Colonic mucosa (tissue), 4 donors: ENCODE measurements around the gene TBC1D2. TPM values are rescaled to one million over a fixed set of nuclear protein-coding genes. Genes with fewer than 3 reads are reported as not detected.

Experiments
- DNase-seq: peaks from one replicate; pipeline ENCODE4 v3.0.0-alpha.2; 2020
- H3K27ac ChIP-seq: fragments of 200-600 bp; one replicate; pipeline ENCODE4 v1.8.0; 2021
- H3K27me3 ChIP-seq: fragments of 200-600 bp; one replicate; pipeline ENCODE4 v1.8.0; 2021
- H3K36me3 ChIP-seq: fragments of 200-600 bp; one replicate; pipeline ENCODE4 v1.8.0; 2021
- H3K4me1 ChIP-seq: fragments of 200-600 bp; one replicate; pipeline ENCODE4 v1.8.0; 2021; ENCODE audit warnings: mild to moderate bottlenecking
- H3K4me3 ChIP-seq: fragments of 200-600 bp; one replicate; pipeline ENCODE4 v1.8.0; 2021
- H3K9ac ChIP-seq, 2 donors: one replicate each; pipeline ENCODE4 v1.7.0; 2013; ENCODE audit warnings: control low read depth in 2 of 2, low read depth in 2 of 2, low read length in 2 of 2
- H3K9me3 ChIP-seq: fragments of 200-600 bp; one replicate; pipeline ENCODE4 v1.8.0; 2021
- intact Hi-C: fragments of 100-400 bp; cut with DNase I; formaldehyde crosslinking; loops from one replicate; pipeline ENCODE4 v1.14.1; 2022
- total RNA-seq, 2 donors: library from RNA; stranded (reverse); fragmentation: NEBNext Ultra II Directional in 1 of 2; extraction: Animal tissue kit (Norgen Biotek cat#: 25700) in 1 of 2; gene quantifications; one replicate each; pipeline ENCODE4 v1.2.1, GENCODE V29; 2021
- TF ChIP-seq, protein P1 (sequence below): fragments of 200-600 bp; IDR thresholded peaks from one replicate; pipeline ENCODE4 v1.8.0; 2022; ENCODE audit warnings: antibody characterized with exemption, mild to moderate bottlenecking
- donor health status: healthy.
- donor health status: DM: no; HTN: no; CAD: no.
- donor health status: DM: no; HTN: no; CAD: no.

Gene TBC1D2
- total RNA-seq, 2 donors from 2014 or later = 20.1 to 26.9 TPM

DNA sequence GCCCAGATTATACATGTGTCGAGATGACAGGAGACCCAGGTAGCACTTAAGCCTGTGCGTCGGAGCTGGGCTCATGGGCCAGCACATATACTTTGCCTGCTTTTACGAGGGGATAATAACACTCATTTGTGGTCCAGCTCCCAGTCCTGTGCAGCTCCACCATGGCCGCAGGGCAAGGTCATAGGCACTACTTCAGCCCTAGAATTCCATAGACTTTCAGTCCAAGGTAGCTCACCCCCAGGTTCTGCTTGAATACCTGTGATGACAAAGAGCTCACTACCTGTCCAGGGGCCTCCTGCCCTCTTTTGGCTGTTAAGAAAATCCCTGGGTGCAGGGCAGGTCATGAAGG lies 64.7 kb downstream of the TBC1D2 start:
- H3K27ac ChIP-seq = peak overlapping the region; percentile 93
- DNase-seq = no peak
- peak overlapping the region; percentile 84 for H3K4me3 ChIP-seq

GRCh38 chr9:98189412-98189811 lies 66.0 kb downstream of the TBC1D2 start:
- TF ChIP-seq, protein P1, sequence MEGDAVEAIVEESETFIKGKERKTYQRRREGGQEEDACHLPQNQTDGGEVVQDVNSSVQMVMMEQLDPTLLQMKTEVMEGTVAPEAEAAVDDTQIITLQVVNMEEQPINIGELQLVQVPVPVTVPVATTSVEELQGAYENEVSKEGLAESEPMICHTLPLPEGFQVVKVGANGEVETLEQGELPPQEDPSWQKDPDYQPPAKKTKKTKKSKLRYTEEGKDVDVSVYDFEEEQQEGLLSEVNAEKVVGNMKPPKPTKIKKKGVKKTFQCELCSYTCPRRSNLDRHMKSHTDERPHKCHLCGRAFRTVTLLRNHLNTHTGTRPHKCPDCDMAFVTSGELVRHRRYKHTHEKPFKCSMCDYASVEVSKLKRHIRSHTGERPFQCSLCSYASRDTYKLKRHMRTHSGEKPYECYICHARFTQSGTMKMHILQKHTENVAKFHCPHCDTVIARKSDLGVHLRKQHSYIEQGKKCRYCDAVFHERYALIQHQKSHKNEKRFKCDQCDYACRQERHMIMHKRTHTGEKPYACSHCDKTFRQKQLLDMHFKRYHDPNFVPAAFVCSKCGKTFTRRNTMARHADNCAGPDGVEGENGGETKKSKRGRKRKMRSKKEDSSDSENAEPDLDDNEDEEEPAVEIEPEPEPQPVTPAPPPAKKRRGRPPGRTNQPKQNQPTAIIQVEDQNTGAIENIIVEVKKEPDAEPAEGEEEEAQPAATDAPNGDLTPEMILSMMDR = no peak
- intact Hi-C loops = no loop called here
- peaks cover 13% of the 10 kb centered on the region for H3K4me1 ChIP-seq
- H3K9ac ChIP-seq = no peak overlapping the region
- H3K27ac ChIP-seq = no peak overlapping the region
- no peak overlapping the region for H3K4me3 ChIP-seq
- no peaks in the 10 kb centered on the region for H3K27me3 ChIP-seq
- no peaks in the 10 kb centered on the region for H3K36me3 ChIP-seq
- no peaks in the 10 kb centered on the region for H3K9me3 ChIP-seq
- DNase-seq = no peak

More for the DNA sequence above, 64.7 kb downstream of the TBC1D2 start:
- no peaks in the 10 kb centered on the region for H3K27me3 ChIP-seq
- H3K9ac ChIP-seq = peak overlapping the region in 1 of 2 donors; percentile 84
- H3K36me3 ChIP-seq = no peaks in the 10 kb centered on the region
- no peaks in the 10 kb centered on the region for H3K9me3 ChIP-seq
- peaks cover 13% of the 10 kb centered on the region for H3K4me1 ChIP-seq
- TF ChIP-seq, protein P1 = no peak
- intact Hi-C loops = no loop called here

DNA sequence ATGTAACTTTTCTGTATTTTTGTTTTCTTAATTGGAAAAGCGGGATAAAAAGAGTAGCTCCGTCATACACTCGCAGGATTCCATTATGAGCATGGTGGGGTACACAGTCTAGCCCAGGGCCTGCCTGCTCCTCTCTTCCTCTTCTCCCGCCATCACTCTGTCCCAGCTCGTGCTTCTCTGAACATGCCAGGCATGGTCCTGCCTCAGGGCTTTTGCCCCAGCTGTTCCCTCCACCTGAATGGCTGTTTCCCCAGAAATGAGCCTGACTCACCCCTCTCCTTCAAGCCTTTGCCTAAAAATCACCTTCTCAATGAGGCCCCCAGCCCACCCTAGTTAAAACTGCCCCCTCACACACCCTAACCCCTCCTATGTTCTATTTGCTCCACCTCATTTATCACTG lies 67.5 kb downstream of the TBC1D2 start:
- H3K27me3 ChIP-seq = no peaks in the 10 kb centered on the region
- TF ChIP-seq, protein P1 = no peak
- intact Hi-C loops = no loop called here
- no peak overlapping the region for H3K4me3 ChIP-seq
- no peak overlapping the region for H3K27ac ChIP-seq
- no peak for DNase-seq
- no peaks in the 10 kb centered on the region for H3K9me3 ChIP-seq
- peaks cover 13% of the 10 kb centered on the region for H3K4me1 ChIP-seq
- H3K36me3 ChIP-seq = no peaks in the 10 kb centered on the region
- H3K9ac ChIP-seq = no peak overlapping the region

GRCh38 chr9:98186236-98186635 lies 69.2 kb downstream of the TBC1D2 start:
- H3K4me1 ChIP-seq = peaks cover 6% of the 10 kb centered on the region
- H3K27ac ChIP-seq = no peak overlapping the region
- no peaks in the 10 kb centered on the region for H3K27me3 ChIP-seq
- DNase-seq = no peak
- no peak overlapping the region for H3K4me3 ChIP-seq
- TF ChIP-seq, protein P1 = no peak
- H3K9me3 ChIP-seq = no peaks in the 10 kb centered on the region
- H3K9ac ChIP-seq = no peak overlapping the region
- no peaks in the 10 kb centered on the region for H3K36me3 ChIP-seq
- intact Hi-C loops = no loop called here

- intact Hi-C loops = no loop called here
- DNase-seq = no peak
- TF ChIP-seq, protein P1 = no peak
- no peaks in the 10 kb centered on the region for H3K9me3 ChIP-seq
- no peaks in the 10 kb centered on the region for H3K36me3 ChIP-seq
- no peak overlapping the region for H3K9ac ChIP-seq
- H3K27me3 ChIP-seq = no peaks in the 10 kb centered on the region
- peaks cover 6% of the 10 kb centered on the region for H3K4me1 ChIP-seq
- no peak overlapping the region for H3K4me3 ChIP-seq
- no peak overlapping the region for H3K27ac ChIP-seq
These were observed 69.8 kb downstream of the TBC1D2 start for GRCh38 chr9:98185611-98186171.
